ENCODE measurements around the gene OR1F1. TPM values are rescaled to one million over a fixed set of nuclear protein-coding genes. Genes with fewer than 3 reads are reported as not detected.

OR1F1 gene
- total and polyA plus RNA-seq, 9 of the 15 experiments (the other 6 are each of a cell fraction or from before 2014, with no cell fraction given) = 0.15 to 0.61 (median 0.35) TPM; not detected in 3

- TF ChIP-seq ZNF518B (CRISPR knock-in tag; IDR thresholded peaks at IDR 0.05) = no peak
- no peak; a peak in 1 of 4 replicates for TF ChIP-seq ZNF639 (CRISPR knock-in tag; conservative IDR thresholded peaks at IDR 0.05 in 1 of 2, IDR thresholded peaks at IDR 0.05 in 1 of 2)
- peak; percentile 72 for TF ChIP-seq TEAD4 (IDR thresholded peaks at IDR 0.05; ENCODE audit: low read length)
- no peak for TF ChIP-seq TEAD4 (CRISPR knock-in tag; IDR thresholded peaks at IDR 0.05; ENCODE audit: borderline replicate concordance)
- TF ChIP-seq ZNF695 (CRISPR knock-in tag; IDR thresholded peaks at IDR 0.05) = no peak
- 0 out of 2 replicates have a peak, but pooled peaks have one; percentile 27 for TF ChIP-seq MITF (IDR thresholded peaks at IDR 0.05)
- no peak for TF ChIP-seq RBM25 (IDR thresholded peaks at IDR 0.05; ENCODE audit: low read depth, low read length, severe bottlenecking)
- TF ChIP-seq ZNF253 (CRISPR knock-in tag; conservative IDR thresholded peaks at IDR 0.05) = no peak
- TF ChIP-seq EP300 (IDR thresholded peaks at IDR 0.05; ENCODE audit: low read length) = 0 out of 2 replicates have a peak, but pooled peaks have one; percentile 55
- TF ChIP-seq MED1 (CRISPR knock-in tag; IDR thresholded peaks at IDR 0.05; ENCODE audit: borderline replicate concordance) = no peak
- no peak for TF ChIP-seq CBX8 (IDR thresholded peaks at IDR 0.05; ENCODE audit: borderline replicate concordance, extremely low read depth, low read depth, low read length, poor library complexity, severe bottlenecking)
- no peak for TF ChIP-seq SAFB2 (IDR thresholded peaks at IDR 0.05; ENCODE audit: borderline replicate concordance, low read depth, low read length, severe bottlenecking)
- peak; percentile 59; the same call in 1 of the 2 replicates for TF ChIP-seq SP1 (CRISPR knock-in tag; IDR thresholded peaks at IDR 0.05)
- no peak for TF ChIP-seq CTCFL (IDR thresholded peaks at IDR 0.05; ENCODE audit: borderline replicate concordance, insufficient read depth, low read depth, low read length, poor library complexity, severe bottlenecking)
Observed at GRCh38 chr16:3158510-3159314, 29.3 kb upstream of the OR1F1 start (continued).
